IMR-90 (cell line): ENCODE data around the gene MDM1. TPM values are rescaled to one million over a fixed set of nuclear protein-coding genes. Genes with fewer than 3 reads are reported as not detected.

Experiments
- ATAC-seq: fragments of 200-7000 bp; cut with Tn5 transposase; 2 replicates; pipeline ENCODE4 v1.9.1; 2020; ENCODE audit warnings: low read depth, mild to moderate bottlenecking, moderate library complexity
- BruUV-seq: library from RNA; stranded (reverse); fragments of 400-500 nt; replicated peaks from 2 replicates; lab custom pipeline; 2021; lab: Mats Ljungman, UMichigan
- CTCF ChIA-PET: fragments of 300-600 bp; formaldehyde crosslinking; extraction: SDS; loops from one replicate; lab custom pipeline; 2021; ENCODE audit warnings: antibody characterized with exemption; lab: Yijun Ruan, JAX
- POLR2A ChIA-PET: fragments of 300-600 bp; sonication (Branson Sonifier 250); formaldehyde crosslinking; loops from one replicate; lab custom pipeline; 2022; ENCODE audit warnings: antibody characterized with exemption; ENCODE audit not compliant: unreplicated experiment; lab: Charles Lee
- DNase-seq: peaks from one replicate; pipeline ENCODE4 v3.0.0; 2013
- H2AFZ ChIP-seq: replicated peaks from 2 replicates; pipeline ENCODE3; 2013; ENCODE audit warnings: low read length, mild to moderate bottlenecking; ENCODE audit not compliant: poor library complexity
- H2AK5ac ChIP-seq: 2 replicates; pipeline ENCODE4 v1.6.1; 2013; ENCODE audit warnings: low read depth, low read length, inconsistent platforms
- H2AK9ac ChIP-seq: replicated peaks from 2 replicates; pipeline ENCODE3; 2013; ENCODE audit warnings: mild to moderate bottlenecking, low read depth, low read length, moderate library complexity; ENCODE audit not compliant: poor library complexity
- H2BK120ac ChIP-seq: 2 replicates; pipeline ENCODE4 v1.6.1; 2013; ENCODE audit warnings: low read depth, low read length, inconsistent platforms
- H2BK15ac ChIP-seq: 3 replicates; pipeline ENCODE4 v1.6.1; 2013; ENCODE audit warnings: low read depth, low read length, inconsistent platforms
- H2BK20ac ChIP-seq: 2 replicates; pipeline ENCODE4 v1.6.1; 2013; ENCODE audit warnings: low read depth, mild to moderate bottlenecking, inconsistent platforms, low read length, moderate library complexity
- H2BK5ac ChIP-seq: 2 replicates; pipeline ENCODE4 v1.6.1; 2013; ENCODE audit warnings: mild to moderate bottlenecking, low read depth, low read length, inconsistent platforms; ENCODE audit not compliant: poor library complexity, severe bottlenecking
- H3K14ac ChIP-seq: replicated peaks from 2 replicates; pipeline ENCODE4 v1.6.1; 2013; ENCODE audit warnings: low read depth, low read length, inconsistent platforms
- H3K18ac ChIP-seq: 2 replicates; pipeline ENCODE4 v1.6.1; 2013; ENCODE audit warnings: low read depth, low read length, control low read depth
- H3K23ac ChIP-seq: 2 replicates; pipeline ENCODE4 v1.6.1; 2013; ENCODE audit warnings: low read depth, low read length, inconsistent platforms
- H3K27ac ChIP-seq: 2 replicates; pipeline ENCODE4 v1.5.1; 2013; ENCODE audit warnings: mild to moderate bottlenecking, control low read depth, low read length; ENCODE audit not compliant: insufficient read depth
- H3K27me3 ChIP-seq: 2 replicates; pipeline ENCODE4 v1.6.1; 2013; ENCODE audit warnings: low read length; ENCODE audit not compliant: control insufficient read depth, insufficient read depth
- H3K36me3 ChIP-seq: 2 replicates; pipeline ENCODE4 v1.6.1; 2013; ENCODE audit warnings: low read length, mixed read lengths; ENCODE audit not compliant: control insufficient read depth, insufficient read depth
- H3K4ac ChIP-seq: 2 replicates; pipeline ENCODE4 v1.6.1; 2013; ENCODE audit warnings: low read depth, low read length, inconsistent platforms
- H3K4me1 ChIP-seq: 2 replicates; pipeline ENCODE4 v1.6.1; 2013; ENCODE audit warnings: low read length, mixed read lengths; ENCODE audit not compliant: control insufficient read depth, insufficient read depth
- H3K4me2 ChIP-seq: 2 replicates; pipeline ENCODE4 v1.6.1; 2013; ENCODE audit warnings: low read depth, mild to moderate bottlenecking, control low read depth, low read length, moderate library complexity
- H3K4me3 ChIP-seq: 2 replicates; pipeline ENCODE4 v1.5.1; 2013; ENCODE audit warnings: low read depth, mild to moderate bottlenecking, control low read depth, low read length, moderate library complexity; ENCODE audit not compliant: insufficient read depth
- H3K56ac ChIP-seq: 2 replicates; pipeline ENCODE4 v1.6.1; 2013; ENCODE audit warnings: low read length, inconsistent platforms; ENCODE audit not compliant: insufficient read depth; ENCODE audit errors: extremely low read depth
- H3K79me1 ChIP-seq, 2 experiments: 2 replicates each; pipeline ENCODE4 v1.6.1; 2013; ENCODE audit warnings: low read length in 2 of 2, inconsistent platforms in 1 of 2, low read depth in 1 of 2
- H3K9ac ChIP-seq: 2 replicates; pipeline ENCODE4 v1.6.1; 2013; ENCODE audit warnings: low read depth, low read length, control low read depth
- H3K9me1 ChIP-seq: 2 replicates; pipeline ENCODE4 v1.6.1; 2013; ENCODE audit warnings: low read length, inconsistent platforms; ENCODE audit not compliant: insufficient read depth
- H3K9me3 ChIP-seq: 2 replicates; pipeline ENCODE4 v1.6.1; 2013; ENCODE audit warnings: low read length; ENCODE audit not compliant: control insufficient read depth, insufficient read depth
- H4K20me1 ChIP-seq: 2 replicates; pipeline ENCODE4 v1.6.1; 2013; ENCODE audit warnings: low read length, inconsistent platforms; ENCODE audit not compliant: insufficient read depth
- H4K5ac ChIP-seq: 2 replicates; pipeline ENCODE4 v1.6.1; 2013; ENCODE audit warnings: mild to moderate bottlenecking, low read depth, low read length, control low read depth
- H4K8ac ChIP-seq, 2 experiments: 2 replicates each; pipeline ENCODE4 v1.6.1; 2013; ENCODE audit warnings: low read depth in 2 of 2, low read length in 2 of 2, control low read depth in 1 of 2, inconsistent platforms in 1 of 2
- H4K91ac ChIP-seq: 2 replicates; pipeline ENCODE4 v1.6.1; 2013; ENCODE audit warnings: low read depth, low read length, inconsistent platforms; ENCODE audit not compliant: insufficient read depth
- MXI1 ChIP-seq: IDR thresholded peaks from 2 replicates; pipeline ENCODE4 v1.6.1; 2012; ENCODE audit warnings: low read depth, mild to moderate bottlenecking, low read length, moderate library complexity, borderline replicate concordance
- POLR2A ChIP-seq: IDR thresholded peaks from 2 replicates; pipeline ENCODE4 v1.6.1; 2012; ENCODE audit warnings: mild to moderate bottlenecking, low read depth, low read length
- RCOR1 ChIP-seq: IDR thresholded peaks from 2 replicates; pipeline ENCODE4 v1.6.1; 2012; ENCODE audit warnings: mild to moderate bottlenecking, low read length, improper control_type of control experiment; ENCODE audit not compliant: insufficient replicate concordance
- WGBS, 2 experiments: methylation state at CpG; one replicate each; pipeline versions ENCODE4 v1.1.5 to v1.1.7; 2013; ENCODE audit warnings: missing lambda C conversion rate in 2 of 2; ENCODE audit not compliant: insufficient read length in 1 of 2; ENCODE audit errors: extremely low coverage in 2 of 2; 5-methylcytosine and 5-hydroxymethylcytosine counted together
- dilution Hi-C: fragments of 300-500 bp; cut with HindIII; formaldehyde crosslinking; loops from one replicate; pipeline ENCODE4 v1.14.3; 2018; ENCODE audit warnings: low sequenced_read_pairs; ENCODE audit not compliant: unreplicated experiment
- in situ Hi-C: fragments of 300-500 bp; cut with MboI; formaldehyde crosslinking; loops from 3 replicates; pipeline ENCODE4 v1.14.3; 2019; ENCODE audit warnings: low sequenced_read_pairs, inconsistent platforms, mixed read lengths
- intact Hi-C: fragments of 100-400 bp; cut with micrococcal nuclease; formaldehyde crosslinking; loops from 2 replicates; pipeline ENCODE4 v1.10.0; 2022
- polyA plus RNA-seq, 3 experiments: library from polyadenylated mRNA; depleted of rRNA; stranded (reverse); fragments of >200 nt; gene quantifications; 2 replicates each; pipeline ENCODE4 v1.2.3, GENCODE V29; 2012; ENCODE audit warnings: low replicate concordance in 1 of 3
- total RNA-seq: library from RNA; depleted of rRNA; stranded (reverse); fragments of >200 nt; gene quantifications from 2 replicates; pipeline ENCODE4 v1.2.3, GENCODE V29; 2012

The MDM1 gene
- total and polyA plus RNA-seq, 2 of the 4 experiments (the other 2 are of a cell fraction): 5.6 to 5.7 TPM

- no CpG with 5 or more reads among the region's 4 CpGs for WGBS, 2 experiments
- Histone ChIP-seq H4K20me1 (no peaks in the 10 kb centered on the region), H3K36me3 (no peaks in the 10 kb centered on the region), H3K27ac (no peak overlapping the region), H3K9me1 (no peaks in the 10 kb centered on the region; the same call in 1 of the 2 replicates), H3K56ac (no peak overlapping the region), H3K4me2 (no peak overlapping the region), H3K4me3 (no peak overlapping the region), H4K5ac (no peak overlapping the region), H3K4ac (no peak overlapping the region), H2BK20ac (no peak overlapping the region), H2AK5ac (no peak overlapping the region), H3K9me3 (no peaks in the 10 kb centered on the region), H3K18ac (no peak overlapping the region), H4K91ac (no peak overlapping the region), H3K9ac (no peak overlapping the region), H2AK9ac (no peak overlapping the region), H3K14ac (no peak overlapping the region), H2AFZ (no peak overlapping the region), H3K4me1 (no peaks in the 10 kb centered on the region), H3K23ac (no peak overlapping the region), H2BK15ac (no peak overlapping the region), H3K27me3 (no peaks in the 10 kb centered on the region; the same call in none of the 2 replicates), H2BK120ac (no peak overlapping the region), H3K79me1 (no peaks in the 10 kb centered on the region), H4K8ac (no peak overlapping the region), H2BK5ac (no peak overlapping the region)
- ATAC-seq (no peak), DNase-seq (peak; percentile 51)
- in situ Hi-C loops: no loop called here
- POLR2A ChIA-PET: no interaction called here
- BruUV-seq: no TSS peak
- no peak for TF ChIP-seq POLR2A
- no peak for TF ChIP-seq RCOR1
- TF ChIP-seq MXI1: no peak
- intact Hi-C loops: no loop called here
- dilution Hi-C loops: no loop called here
- CTCF ChIA-PET: interaction anchor here (0.5 kb wide), 1 partner anchor 18 kb away, joined by 3 read pairs; no protein-coding TSS in a partner anchor
Observed at GRCh38 chr12:68375756-68376695, 43.9 kb upstream of the MDM1 start.
